RWPE2 (cell line): ENCODE measurements around the gene SERPINB1.
"Not testable (repeated sequence)": the region's sequence is repeated elsewhere in the genome, so short reads cannot be mapped to it uniquely, and the experiment has no call there.

Source experiments
- ATAC-seq: fragments of 200-7000 bp; cut with Tn5 transposase; 3 replicates; pipeline ENCODE4 v1.9.1; 2021; ENCODE audit warnings: low read depth
- DNase-seq: peaks from one replicate; pipeline ENCODE4 v3.0.0-alpha.2; 2020; ENCODE audit warnings: low spot score
- H3K27ac ChIP-seq: fragments of 450-650 bp; 2 replicates; pipeline ENCODE4 v1.5.1; 2017; ENCODE audit warnings: mild to moderate bottlenecking; ENCODE audit not compliant: poor library complexity, severe bottlenecking
- H3K27me3 ChIP-seq: fragments of 250-450 bp; sonication (Bioruptor Pico); 2 replicates; pipeline ENCODE4 v1.5.1; 2021; ENCODE audit warnings: mild to moderate bottlenecking, moderate library complexity; ENCODE audit not compliant: insufficient read depth, poor library complexity, severe bottlenecking
- H3K36me3 ChIP-seq: fragments of 250-450 bp; sonication (Bioruptor Pico); 2 replicates; pipeline ENCODE4 v1.5.1; 2020; ENCODE audit warnings: low read depth, mild to moderate bottlenecking, moderate library complexity
- H3K4me1 ChIP-seq: fragments of 250-450 bp; sonication (Bioruptor Pico); 2 replicates; pipeline ENCODE4 v1.5.1; 2021; ENCODE audit warnings: mild to moderate bottlenecking, moderate library complexity; ENCODE audit not compliant: insufficient read depth, poor library complexity, severe bottlenecking
- H3K4me3 ChIP-seq: fragments of 250-450 bp; sonication (Bioruptor Pico); 2 replicates; pipeline ENCODE4 v1.5.1; 2021; ENCODE audit warnings: mild to moderate bottlenecking, moderate library complexity; ENCODE audit not compliant: severe bottlenecking
- H3K9me3 ChIP-seq: fragments of 250-450 bp; sonication (Bioruptor Pico); 2 replicates; pipeline ENCODE4 v1.5.1; 2021; ENCODE audit warnings: mild to moderate bottlenecking, moderate library complexity; ENCODE audit not compliant: severe bottlenecking
- TF ChIP-seq, protein P1 (sequence below): fragments of 450-650 bp; IDR thresholded peaks from one replicate; pipeline ENCODE4 v1.5.1; 2017; ENCODE audit warnings: mild to moderate bottlenecking, moderate library complexity; ENCODE audit not compliant: poor library complexity, severe bottlenecking

The SERPINB1 gene

DNA sequence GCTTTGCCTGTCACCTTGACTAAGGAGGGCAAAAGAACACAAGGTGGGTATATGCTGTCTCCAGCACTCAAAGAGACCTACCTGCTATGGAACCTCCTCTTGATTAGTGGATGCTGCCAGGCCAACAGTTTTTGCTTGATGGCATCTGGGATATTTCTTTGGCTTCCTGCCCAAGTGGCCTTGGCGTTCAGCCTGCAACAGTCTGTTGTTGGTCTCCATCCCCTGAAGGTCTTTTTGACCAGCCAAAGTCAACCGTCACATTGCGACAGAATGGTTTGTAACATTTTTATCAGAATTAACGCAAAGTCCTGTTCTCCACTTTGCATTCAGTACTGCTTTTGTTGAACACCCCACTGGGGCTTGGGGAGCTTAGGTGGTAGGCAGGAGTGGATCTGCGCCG lies 37.1 kb downstream of the SERPINB1 start:
- ATAC-seq: no peak
- TF ChIP-seq, protein P1, sequence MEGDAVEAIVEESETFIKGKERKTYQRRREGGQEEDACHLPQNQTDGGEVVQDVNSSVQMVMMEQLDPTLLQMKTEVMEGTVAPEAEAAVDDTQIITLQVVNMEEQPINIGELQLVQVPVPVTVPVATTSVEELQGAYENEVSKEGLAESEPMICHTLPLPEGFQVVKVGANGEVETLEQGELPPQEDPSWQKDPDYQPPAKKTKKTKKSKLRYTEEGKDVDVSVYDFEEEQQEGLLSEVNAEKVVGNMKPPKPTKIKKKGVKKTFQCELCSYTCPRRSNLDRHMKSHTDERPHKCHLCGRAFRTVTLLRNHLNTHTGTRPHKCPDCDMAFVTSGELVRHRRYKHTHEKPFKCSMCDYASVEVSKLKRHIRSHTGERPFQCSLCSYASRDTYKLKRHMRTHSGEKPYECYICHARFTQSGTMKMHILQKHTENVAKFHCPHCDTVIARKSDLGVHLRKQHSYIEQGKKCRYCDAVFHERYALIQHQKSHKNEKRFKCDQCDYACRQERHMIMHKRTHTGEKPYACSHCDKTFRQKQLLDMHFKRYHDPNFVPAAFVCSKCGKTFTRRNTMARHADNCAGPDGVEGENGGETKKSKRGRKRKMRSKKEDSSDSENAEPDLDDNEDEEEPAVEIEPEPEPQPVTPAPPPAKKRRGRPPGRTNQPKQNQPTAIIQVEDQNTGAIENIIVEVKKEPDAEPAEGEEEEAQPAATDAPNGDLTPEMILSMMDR: no peak
- Histone ChIP-seq H3K4me1 (peaks cover 6% of the 10 kb centered on the region), H3K27me3 (no peaks in the 10 kb centered on the region), H3K36me3 (no peaks in the 10 kb centered on the region), H3K27ac (no peak overlapping the region), H3K9me3 (no peaks in the 10 kb centered on the region), H3K4me3 (no peak overlapping the region)
- DNase-seq: no peak

- TF ChIP-seq, protein P1: no peak
- H3K27ac ChIP-seq: no peak overlapping the region
- ATAC-seq: no peak
These were observed 37.8 kb downstream of the SERPINB1 start for GRCh38 chr6:2803731-2804429.

DNA sequence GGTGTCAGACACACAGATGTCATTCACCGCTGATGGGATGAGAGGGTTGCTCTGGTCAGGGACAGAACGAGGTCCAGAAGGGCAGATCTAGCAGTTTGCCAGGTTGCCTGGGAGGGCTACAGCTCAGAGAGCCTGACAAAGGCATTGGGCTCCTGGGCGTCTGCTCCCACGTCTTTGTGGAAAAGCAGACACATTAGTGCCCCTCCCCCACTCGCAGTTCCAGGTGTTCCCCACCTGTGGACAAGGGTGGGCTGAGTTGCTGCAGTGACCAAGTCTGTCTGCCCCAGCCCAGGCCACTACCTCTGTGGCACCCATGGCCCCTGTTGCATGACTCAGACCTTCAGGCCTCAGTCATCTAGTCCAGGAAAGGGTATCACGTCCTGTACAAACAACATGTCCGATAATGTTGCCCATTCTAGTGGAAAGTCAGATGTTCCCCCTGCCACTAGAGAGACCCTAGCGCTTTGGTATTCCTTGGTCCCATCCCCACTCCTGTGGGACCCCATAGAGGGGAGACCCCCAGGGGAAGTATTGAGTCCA lies 39.1 kb downstream of the SERPINB1 start:
- Histone ChIP-seq H3K4me3 (no peak overlapping the region), H3K4me1 (peaks cover 3% of the 10 kb centered on the region), H3K27me3 (no peaks in the 10 kb centered on the region), H3K9me3 (no peaks in the 10 kb centered on the region), H3K27ac (no peak overlapping the region), H3K36me3 (no peaks in the 10 kb centered on the region)
- ATAC-seq: no peak
- no peak for DNase-seq
- TF ChIP-seq, protein P1: no peak

More at GRCh38 chr6:2803731-2804429, 37.8 kb downstream of the SERPINB1 start:
- no peaks in the 10 kb centered on the region for H3K27me3 ChIP-seq
- no peak for DNase-seq
- H3K4me1 ChIP-seq: peaks cover 3% of the 10 kb centered on the region
- H3K4me3 ChIP-seq: no peak overlapping the region
- H3K36me3 ChIP-seq: no peaks in the 10 kb centered on the region
- no peaks in the 10 kb centered on the region for H3K9me3 ChIP-seq

- H3K4me3 ChIP-seq, H3K9me3 ChIP-seq, H3K4me1 ChIP-seq, H3K27me3 ChIP-seq, H3K36me3 ChIP-seq, ATAC-seq, H3K27ac ChIP-seq, DNase-seq: not testable (repeated sequence)
These were observed 40.0 kb downstream of the SERPINB1 start for GRCh38 chr6:2801687-2802086.

DNA sequence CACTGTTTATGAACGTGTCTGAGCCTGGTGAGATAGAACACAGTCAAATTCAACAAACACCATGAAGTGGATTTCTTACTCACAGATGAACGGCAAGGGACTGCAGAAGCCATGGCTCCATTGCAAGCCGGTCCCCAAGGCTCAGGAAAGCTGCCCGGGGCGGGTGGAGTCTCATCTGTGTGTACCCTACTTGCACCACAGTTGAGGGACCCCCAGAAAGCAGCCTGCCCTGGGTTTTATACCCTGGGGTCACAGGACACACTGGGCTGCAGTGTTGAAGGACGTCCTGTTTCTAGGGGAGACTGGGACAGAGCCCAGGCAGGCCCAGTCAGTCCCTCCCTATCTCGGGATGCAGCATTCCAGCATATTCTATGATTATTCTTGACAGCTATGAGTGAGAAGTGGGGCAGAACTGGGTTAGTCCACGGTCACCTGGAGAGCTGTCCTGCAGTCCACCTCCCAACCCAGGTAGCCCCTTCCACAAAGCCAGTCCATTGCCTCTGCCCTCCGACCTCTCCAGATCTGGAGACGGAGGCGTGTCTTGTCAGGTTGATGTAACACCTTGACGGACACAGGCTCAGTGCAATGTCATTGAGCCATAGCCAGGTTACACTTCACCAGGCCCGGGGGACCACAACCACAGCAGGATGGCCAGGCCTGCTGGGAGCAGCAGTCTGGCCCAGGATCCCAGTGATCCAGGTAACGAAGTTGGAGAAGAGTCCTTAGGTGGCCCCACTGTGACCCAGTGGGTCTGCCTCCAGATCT lies 40.9 kb downstream of the SERPINB1 start:
- ATAC-seq: no peak
- no peaks in the 10 kb centered on the region for H3K9me3 ChIP-seq
- TF ChIP-seq, protein P1: no peak
- no peaks in the 10 kb centered on the region for H3K4me1 ChIP-seq
- no peaks in the 10 kb centered on the region for H3K27me3 ChIP-seq
- no peaks in the 10 kb centered on the region for H3K36me3 ChIP-seq
- H3K4me3 ChIP-seq: no peak overlapping the region
- no peak overlapping the region for H3K27ac ChIP-seq
- no peak for DNase-seq
